ENCODE results near the gene TMEM132D. TPM values are rescaled to one million over a fixed set of nuclear protein-coding genes. Genes with fewer than 3 reads are reported as not detected.
A peak's percentile ranks its signal among the peaks of the same experiment; 100 is the strongest.

TMEM132D gene
- total RNA-seq, 2 donors from 2014 or later: 4.4 to 14.2 TPM

DNA sequence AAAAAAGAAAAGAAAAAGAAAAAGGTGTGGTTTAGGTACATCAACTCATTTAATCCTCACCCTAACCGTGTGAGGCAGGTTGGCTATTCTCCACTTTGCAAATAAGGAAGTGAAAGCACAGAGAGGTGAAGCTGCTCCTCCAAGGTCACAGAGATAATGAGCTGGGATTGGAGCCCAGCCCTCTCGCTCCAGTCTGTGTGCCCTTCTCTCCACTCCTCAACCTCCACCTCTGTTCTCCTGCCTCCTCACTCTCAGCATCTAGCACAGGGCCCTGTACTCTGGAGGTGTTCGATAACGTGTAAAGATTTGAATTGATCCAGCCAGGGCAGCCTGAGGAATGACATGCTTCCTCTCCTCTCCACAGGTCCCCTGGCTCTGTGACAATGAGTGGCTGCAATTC lies 502.3 kb downstream of the TMEM132D start:
- Histone ChIP-seq H3K9ac (ENCODE audit: extremely low read depth, low read length, poor library complexity, severe bottlenecking) (no peak overlapping the region), H3K27me3 (ENCODE audit: control insufficient read depth, insufficient read depth, low read length, poor library complexity, severe bottlenecking) (no peaks in the 10 kb centered on the region), H3K4me3 (ENCODE audit: low read length) (no peak overlapping the region), H3K27ac (ENCODE audit: low read depth, low read length) (no peak overlapping the region), H3K4me1 (ENCODE audit: control insufficient read depth, insufficient read depth, low read length) (no peaks in the 10 kb centered on the region), H3K9me3 (ENCODE audit: control insufficient read depth, low read length) (peaks cover 4% of the 10 kb centered on the region), H3K36me3 (ENCODE audit: control insufficient read depth, insufficient read depth, low read length) (no peaks in the 10 kb centered on the region)
- TF ChIP-seq, protein P1, sequence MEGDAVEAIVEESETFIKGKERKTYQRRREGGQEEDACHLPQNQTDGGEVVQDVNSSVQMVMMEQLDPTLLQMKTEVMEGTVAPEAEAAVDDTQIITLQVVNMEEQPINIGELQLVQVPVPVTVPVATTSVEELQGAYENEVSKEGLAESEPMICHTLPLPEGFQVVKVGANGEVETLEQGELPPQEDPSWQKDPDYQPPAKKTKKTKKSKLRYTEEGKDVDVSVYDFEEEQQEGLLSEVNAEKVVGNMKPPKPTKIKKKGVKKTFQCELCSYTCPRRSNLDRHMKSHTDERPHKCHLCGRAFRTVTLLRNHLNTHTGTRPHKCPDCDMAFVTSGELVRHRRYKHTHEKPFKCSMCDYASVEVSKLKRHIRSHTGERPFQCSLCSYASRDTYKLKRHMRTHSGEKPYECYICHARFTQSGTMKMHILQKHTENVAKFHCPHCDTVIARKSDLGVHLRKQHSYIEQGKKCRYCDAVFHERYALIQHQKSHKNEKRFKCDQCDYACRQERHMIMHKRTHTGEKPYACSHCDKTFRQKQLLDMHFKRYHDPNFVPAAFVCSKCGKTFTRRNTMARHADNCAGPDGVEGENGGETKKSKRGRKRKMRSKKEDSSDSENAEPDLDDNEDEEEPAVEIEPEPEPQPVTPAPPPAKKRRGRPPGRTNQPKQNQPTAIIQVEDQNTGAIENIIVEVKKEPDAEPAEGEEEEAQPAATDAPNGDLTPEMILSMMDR (conservative IDR thresholded peaks at IDR 0.05): no peak
- Mint-ChIP-seq H3K27me3 (ENCODE audit: insufficient read depth) (no peaks in the 10 kb centered on the region), H3K36me3 (ENCODE audit: low read depth) (peaks cover 3% of the 10 kb centered on the region), H3K4me3 (no peak overlapping the region), H3K4me1 (peaks cover 24% of the 10 kb centered on the region), H3K27ac (peak overlapping the region; percentile 74), H3K9me3 (peaks cover 3% of the 10 kb centered on the region)
- WGBS, 2 experiments (ENCODE audit: insufficient coverage in 1 of 2, insufficient read length in 1 of 2): 90 to 100% methylated on average over 1 to 4 of the region's 4 CpGs
- DNase-seq: no peak

DNA sequence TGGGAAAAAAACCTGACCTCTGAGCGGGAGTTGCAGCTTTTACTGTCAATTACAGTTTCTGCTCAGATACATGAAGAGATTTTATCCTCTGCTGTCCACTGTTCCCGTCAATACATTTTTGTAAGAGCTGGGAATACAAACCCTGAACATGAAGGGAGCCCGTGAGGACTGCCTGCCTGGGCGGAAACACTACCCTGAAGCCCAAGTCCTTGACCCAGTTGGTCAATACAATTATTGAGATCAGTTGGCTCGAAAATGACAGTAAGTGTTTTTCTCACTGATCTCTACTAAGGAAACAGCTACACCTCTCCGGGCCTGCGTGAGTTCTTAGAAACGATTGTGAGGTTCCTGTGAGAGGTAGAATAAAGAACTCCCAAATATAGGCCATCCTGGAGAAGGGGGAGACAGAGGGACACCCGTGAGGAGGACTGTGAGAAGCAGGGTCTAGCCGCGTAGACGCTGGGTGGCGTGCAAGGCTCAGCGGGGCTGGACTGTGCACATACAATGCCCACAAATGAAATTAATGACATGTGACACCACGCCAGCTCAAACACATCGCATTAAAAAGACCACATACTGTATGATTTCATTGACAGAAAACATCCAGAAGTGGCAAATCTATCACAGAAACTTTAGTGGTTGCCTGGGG lies 509.5 kb downstream of the TMEM132D start:
- H3K36me3 Mint-ChIP-seq (ENCODE audit: low read depth): peaks cover 3% of the 10 kb centered on the region
- TF ChIP-seq, protein P1 (conservative IDR thresholded peaks at IDR 0.05): no peak
- Histone ChIP-seq H3K27me3 (ENCODE audit: control insufficient read depth, insufficient read depth, low read length, poor library complexity, severe bottlenecking) (no peaks in the 10 kb centered on the region), H3K27ac (ENCODE audit: low read depth, low read length) (no peak overlapping the region), H3K36me3 (ENCODE audit: control insufficient read depth, insufficient read depth, low read length) (no peaks in the 10 kb centered on the region), H3K9me3 (ENCODE audit: control insufficient read depth, low read length) (peaks cover 4% of the 10 kb centered on the region), H3K4me3 (ENCODE audit: low read length) (no peak overlapping the region), H3K9ac (ENCODE audit: extremely low read depth, low read length, poor library complexity, severe bottlenecking) (no peak overlapping the region), H3K4me1 (ENCODE audit: control insufficient read depth, insufficient read depth, low read length) (no peaks in the 10 kb centered on the region)
- no peak for DNase-seq
- H3K4me3 Mint-ChIP-seq: no peak overlapping the region
- no peaks in the 10 kb centered on the region for H3K4me1 Mint-ChIP-seq
- 94% methylated on average over 7 to 16 of the region's 16 CpGs for WGBS, 2 experiments (ENCODE audit: insufficient coverage in 1 of 2, insufficient read length in 1 of 2)
- no peak overlapping the region for H3K27ac Mint-ChIP-seq
- H3K9me3 Mint-ChIP-seq: peaks cover 3% of the 10 kb centered on the region
- H3K27me3 Mint-ChIP-seq (ENCODE audit: insufficient read depth): no peaks in the 10 kb centered on the region

DNA sequence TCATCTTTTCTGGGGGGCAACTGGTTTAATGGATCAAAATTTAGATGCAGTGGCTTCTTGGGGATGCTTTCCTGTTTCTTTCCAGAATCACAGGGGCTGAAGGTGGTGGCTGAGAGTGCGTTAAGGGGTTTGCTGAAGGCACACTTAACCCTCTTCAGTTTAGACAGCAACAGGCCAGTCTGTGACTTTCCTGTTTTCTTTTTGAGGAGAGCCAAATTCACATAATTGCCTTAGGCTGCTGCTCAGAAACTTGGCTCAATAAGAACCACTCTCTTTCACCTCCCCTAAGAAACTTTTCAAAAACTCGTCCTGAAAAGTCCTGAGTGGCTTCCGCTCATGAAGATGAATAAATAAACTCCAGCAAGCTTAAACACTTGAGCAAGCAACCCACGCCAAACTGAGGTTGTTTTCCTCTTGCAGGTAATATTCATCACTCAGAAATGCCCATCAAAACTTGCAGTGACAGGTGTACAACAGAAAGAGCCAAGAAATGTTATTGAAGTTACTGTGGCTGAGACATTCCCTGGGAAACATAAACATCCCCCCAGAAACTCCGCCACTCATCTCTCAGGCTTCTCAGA lies 510.4 kb downstream of the TMEM132D start:
- peaks cover 3% of the 10 kb centered on the region for H3K36me3 Mint-ChIP-seq (ENCODE audit: low read depth)
- H3K9me3 ChIP-seq (ENCODE audit: control insufficient read depth, low read length): peaks cover 4% of the 10 kb centered on the region
- no peak overlapping the region for H3K9ac ChIP-seq (ENCODE audit: extremely low read depth, low read length, poor library complexity, severe bottlenecking)
- no peaks in the 10 kb centered on the region for H3K36me3 ChIP-seq (ENCODE audit: control insufficient read depth, insufficient read depth, low read length)
- no peak overlapping the region for H3K4me3 Mint-ChIP-seq
- no peaks in the 10 kb centered on the region for H3K4me1 ChIP-seq (ENCODE audit: control insufficient read depth, insufficient read depth, low read length)
- WGBS, 2 experiments (ENCODE audit: insufficient coverage in 1 of 2, insufficient read length in 1 of 2): 86 to 97% methylated on average over 4 to 5 of the region's 5 CpGs
- no peak overlapping the region for H3K4me3 ChIP-seq (ENCODE audit: low read length)
- no peak for DNase-seq
- no peaks in the 10 kb centered on the region for H3K4me1 Mint-ChIP-seq
- TF ChIP-seq, protein P1 (conservative IDR thresholded peaks at IDR 0.05): no peak
- no peak overlapping the region for H3K27ac ChIP-seq (ENCODE audit: low read depth, low read length)
- H3K27me3 Mint-ChIP-seq (ENCODE audit: insufficient read depth): no peaks in the 10 kb centered on the region
- no peaks in the 10 kb centered on the region for H3K27me3 ChIP-seq (ENCODE audit: control insufficient read depth, insufficient read depth, low read length, poor library complexity, severe bottlenecking)
- H3K27ac Mint-ChIP-seq: no peak overlapping the region
- no peaks in the 10 kb centered on the region for H3K9me3 Mint-ChIP-seq
